GM18907 (cell line): ENCODE data around the gene CACNA1I.
"Not testable (repeated sequence)": the region's sequence is repeated elsewhere in the genome, so short reads cannot be mapped to it uniquely, and the experiment has no call there.

Experiments
- ATAC-seq: cut with Tn5 transposase; IDR thresholded peaks from one replicate; pipeline ENCODE4 v1.9.1; 2021; ENCODE audit warnings: mild to moderate bottlenecking, moderate library complexity; ENCODE audit not compliant: unreplicated experiment

Gene CACNA1I

GRCh38 chr22:39570665-39571064 is at the start of gene CACNA1I:
Gene CACNA1I (plus strand): TSS chr22:39570753. CDS start chr22:39570753, 0 bp downstream.
- ATAC-seq, result no peak

GRCh38 chr22:39521106-39521885 is 49.3 kb upstream of the CACNA1I start:
- not testable (repeated sequence) for ATAC-seq

- ATAC-seq, result not testable (repeated sequence)
Observed at GRCh38 chr22:39522091-39522490, 48.5 kb upstream of the CACNA1I start.

GRCh38 chr22:39522567-39523300 is 47.8 kb upstream of the CACNA1I start:
- no peak for ATAC-seq

GRCh38 chr22:39524089-39524752 is 46.3 kb upstream of the CACNA1I start:
- ATAC-seq, result no peak

GRCh38 chr22:39524753-39525657 is 45.5 kb upstream of the CACNA1I start:
- ATAC-seq, result no peak

- no peak for ATAC-seq
Observed at GRCh38 chr22:39525658-39525975, 44.9 kb upstream of the CACNA1I start.

GRCh38 chr22:39526736-39527171 is 43.8 kb upstream of the CACNA1I start:
- no peak for ATAC-seq

GRCh38 chr22:39527481-39527961 is 43.0 kb upstream of the CACNA1I start:
- ATAC-seq, result no peak

- ATAC-seq, result no peak
Observed at GRCh38 chr22:39528080-39528661, 42.4 kb upstream of the CACNA1I start.

GRCh38 chr22:39528681-39529486 is 41.7 kb upstream of the CACNA1I start:
- peak; percentile 21 for ATAC-seq

GRCh38 chr22:39529487-39529851 is 41.1 kb upstream of the CACNA1I start:
- ATAC-seq, result no peak

GRCh38 chr22:39530116-39530515 is 40.4 kb upstream of the CACNA1I start:
- no peak for ATAC-seq

- ATAC-seq, result no peak
Observed at GRCh38 chr22:39530692-39531331, 39.7 kb upstream of the CACNA1I start.

- ATAC-seq, result peak; percentile 76
Observed at GRCh38 chr22:39532215-39533073, 38.1 kb upstream of the CACNA1I start, which contains the start of gene RPS19BP1. Gene RPS19BP1 (minus strand): TSS chr22:39532748. CDS start chr22:39532738, 10 bp downstream.

GRCh38 chr22:39534092-39534506 is 36.5 kb upstream of the CACNA1I start:
- no peak for ATAC-seq

- no peak for ATAC-seq
Observed at GRCh38 chr22:39534591-39535356, 35.8 kb upstream of the CACNA1I start.
